HG03066 (cell line): ENCODE results near the gene CCL7.

ENCODE experiments used
- ATAC-seq: cut with Tn5 transposase; IDR thresholded peaks from one replicate; pipeline ENCODE4 v1.9.1; 2021; ENCODE audit warnings: low read depth; ENCODE audit not compliant: unreplicated experiment

Gene CCL7

GRCh38 chr17:34246446-34246845 lies 23.6 kb upstream of the CCL7 start:
- ATAC-seq = no peak

- no peak for ATAC-seq
Measured at GRCh38 chr17:34246881-34247280, 23.1 kb upstream of the CCL7 start.

- no peak for ATAC-seq
Measured at GRCh38 chr17:34248511-34249024, 21.5 kb upstream of the CCL7 start.

DNA sequence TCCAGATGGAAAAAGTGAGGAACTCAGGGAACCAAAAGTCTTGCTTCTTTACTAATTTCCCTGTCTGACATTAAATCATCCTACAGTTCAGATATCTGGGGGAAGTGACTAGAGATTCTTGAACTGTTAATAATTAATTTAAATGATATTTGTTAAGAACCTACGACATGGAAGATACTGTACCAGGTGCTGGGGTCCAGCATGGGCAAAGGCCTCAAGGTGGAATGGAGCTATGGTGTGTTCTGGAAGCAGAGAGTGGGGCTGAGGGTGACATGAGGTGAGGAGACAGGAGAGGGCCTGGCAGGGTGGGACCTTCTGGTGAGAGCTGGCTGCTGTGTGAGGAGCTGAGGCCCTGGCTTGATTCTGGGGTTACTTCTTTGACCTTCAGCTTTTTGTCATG lies 21.0 kb upstream of the CCL7 start:
- ATAC-seq = no peak

DNA sequence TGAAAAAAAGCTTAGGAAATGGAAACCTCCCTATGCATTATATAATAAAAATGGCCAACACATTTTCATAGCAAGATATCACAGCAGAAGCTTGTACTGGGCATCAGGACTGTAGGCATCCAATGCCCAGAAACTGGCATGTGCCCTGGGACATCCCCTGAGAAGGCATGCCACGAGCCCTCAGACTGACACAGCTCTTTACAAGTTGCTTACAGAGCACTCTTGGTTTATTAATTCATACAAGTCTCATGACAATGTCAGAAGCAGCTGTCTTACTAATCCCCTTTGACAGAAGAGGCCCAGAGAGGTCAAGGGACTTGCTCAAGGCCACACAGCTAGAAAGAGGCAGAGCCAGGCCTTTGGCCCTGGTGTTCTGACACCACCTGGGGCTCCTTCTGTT lies 20.5 kb upstream of the CCL7 start:
- ATAC-seq = no peak

GRCh38 chr17:34251186-34251585 lies 18.8 kb upstream of the CCL7 start:
- no peak for ATAC-seq

DNA sequence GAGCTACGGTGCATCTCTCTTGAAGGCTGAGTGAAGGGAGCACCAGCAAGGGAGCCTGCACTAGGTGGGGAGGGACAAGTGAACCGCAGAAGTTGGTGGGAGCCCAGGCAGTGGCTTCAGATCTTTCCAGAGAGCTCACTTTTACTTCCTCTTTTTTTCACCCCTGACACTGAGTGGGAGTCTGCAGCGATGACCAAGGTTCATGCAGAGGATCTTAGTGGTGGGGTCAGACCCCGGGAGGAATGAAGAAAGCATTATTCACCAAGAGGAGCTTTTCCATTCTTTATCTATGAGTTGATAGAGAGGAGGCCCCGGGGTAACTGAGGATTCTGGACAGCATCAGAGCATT lies 18.0 kb upstream of the CCL7 start:
- ATAC-seq = no peak

GRCh38 chr17:34252444-34253138 lies 17.4 kb upstream of the CCL7 start:
- no peak for ATAC-seq

DNA sequence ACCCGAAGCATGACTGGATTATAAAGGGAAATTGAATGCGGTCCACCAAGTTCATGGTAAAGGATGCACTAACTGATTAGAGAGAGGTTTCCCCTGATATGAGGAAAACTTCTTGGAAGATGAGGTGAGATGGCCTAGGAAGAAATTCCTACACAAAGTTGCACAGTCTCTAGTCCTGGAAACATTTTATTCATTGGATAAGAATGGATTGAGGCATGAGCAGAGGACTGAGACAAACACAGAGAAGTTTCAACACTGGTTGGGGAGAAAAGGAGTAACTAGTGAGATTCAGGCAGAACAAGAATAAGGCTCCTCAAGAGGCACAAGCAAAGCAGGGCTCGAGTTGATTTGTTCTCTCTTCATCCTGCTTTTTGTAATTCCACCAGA lies 16.9 kb upstream of the CCL7 start:
- no peak for ATAC-seq

DNA sequence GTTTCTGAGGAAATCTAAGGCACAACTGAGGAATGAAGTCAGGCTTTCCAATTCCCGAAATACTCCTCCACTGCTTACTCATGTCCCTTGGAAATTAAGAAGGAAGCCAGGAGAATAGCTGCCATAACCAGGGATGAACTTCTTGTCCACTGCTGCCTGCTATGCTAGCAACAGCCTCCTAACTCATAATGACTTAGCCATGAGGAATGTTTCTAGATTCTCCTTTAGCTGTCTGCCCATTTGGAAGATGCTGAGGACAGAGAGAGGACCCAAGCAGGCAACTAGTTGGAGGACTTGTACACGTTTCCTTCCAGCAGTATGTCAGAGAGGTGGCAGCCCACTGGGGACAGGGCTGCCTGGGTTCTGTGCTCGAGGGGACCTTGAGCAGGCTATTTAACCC lies 15.9 kb upstream of the CCL7 start:
- no peak for ATAC-seq

- ATAC-seq = no peak
Measured at GRCh38 chr17:34254651-34255380, 15.2 kb upstream of the CCL7 start, which contains the start of gene CCL2. Gene CCL2, plus strand, starts transcription at chr17:34255285. Its CDS starts 65 bp downstream, at chr17:34255350.

DNA sequence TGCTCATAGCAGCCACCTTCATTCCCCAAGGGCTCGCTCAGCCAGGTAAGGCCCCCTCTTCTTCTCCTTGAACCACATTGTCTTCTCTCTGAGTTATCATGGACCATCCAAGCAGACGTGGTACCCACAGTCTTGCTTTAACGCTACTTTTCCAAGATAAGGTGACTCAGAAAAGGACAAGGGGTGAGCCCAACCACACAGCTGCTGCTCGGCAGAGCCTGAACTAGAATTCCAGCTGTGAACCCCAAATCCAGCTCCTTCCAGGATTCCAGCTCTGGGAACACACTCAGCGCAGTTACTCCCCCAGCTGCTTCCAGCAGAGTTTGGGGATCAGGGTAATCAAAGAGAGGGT lies 14.7 kb upstream of the CCL7 start:
- no peak for ATAC-seq

DNA sequence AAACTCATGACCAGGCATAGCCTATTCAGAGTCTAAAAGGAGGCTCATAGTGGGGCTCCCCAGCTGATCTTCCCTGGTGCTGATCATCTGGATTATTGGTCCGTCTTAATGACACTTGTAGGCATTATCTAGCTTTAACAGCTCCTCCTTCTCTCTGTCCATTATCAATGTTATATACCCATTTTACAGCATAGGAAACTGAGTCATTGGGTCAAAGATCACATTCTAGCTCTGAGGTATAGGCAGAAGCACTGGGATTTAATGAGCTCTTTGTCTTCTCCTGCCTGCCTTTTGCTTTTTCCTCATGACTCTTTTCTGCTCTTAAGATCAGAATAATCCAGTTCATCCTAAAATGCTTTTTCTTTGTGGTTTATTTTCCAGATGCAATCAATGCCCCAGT lies 14.2 kb upstream of the CCL7 start:
- ATAC-seq = no peak

GRCh38 chr17:34257299-34257985 lies 12.6 kb upstream of the CCL7 start:
- no peak for ATAC-seq

GRCh38 chr17:34257986-34258326 lies 12.1 kb upstream of the CCL7 start:
- ATAC-seq = no peak

- ATAC-seq = no peak
Measured at GRCh38 chr17:34259146-34259545, 10.9 kb upstream of the CCL7 start.

- no peak for ATAC-seq
Measured at GRCh38 chr17:34260861-34261260, 9.2 kb upstream of the CCL7 start.

GRCh38 chr17:34261568-34262337 lies 8.3 kb upstream of the CCL7 start:
- ATAC-seq = no peak

- ATAC-seq = no peak
Measured at GRCh38 chr17:34265711-34266110, 4.3 kb upstream of the CCL7 start.

GRCh38 chr17:34275881-34276280 lies 5.9 kb downstream of the CCL7 start:
- ATAC-seq = no peak

GRCh38 chr17:34276826-34277225 lies 6.8 kb downstream of the CCL7 start:
- no peak for ATAC-seq
